Measurements from ENCODE around the gene KCNK6.

DNA sequence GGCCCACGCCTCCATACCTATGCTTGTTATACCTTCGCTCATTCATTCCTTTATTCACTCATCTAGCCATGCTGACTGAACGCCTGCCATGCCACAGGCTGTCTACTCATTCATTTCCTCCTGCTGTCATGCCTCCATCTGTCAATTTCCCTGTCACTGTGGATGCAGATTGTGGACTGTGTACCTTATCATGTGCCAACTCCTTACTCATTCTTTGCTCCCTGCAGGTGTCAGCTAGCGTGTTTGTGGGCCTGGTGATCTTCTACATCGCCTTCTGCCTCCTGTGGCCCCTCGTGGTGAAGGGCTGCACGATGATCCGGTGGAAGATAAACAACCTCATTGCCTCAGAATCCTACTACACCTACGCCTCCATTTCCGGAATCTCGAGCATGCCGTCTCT, 50.7 kb downstream of the KCNK6 start:
- TF ChIP-seq, protein P1, sequence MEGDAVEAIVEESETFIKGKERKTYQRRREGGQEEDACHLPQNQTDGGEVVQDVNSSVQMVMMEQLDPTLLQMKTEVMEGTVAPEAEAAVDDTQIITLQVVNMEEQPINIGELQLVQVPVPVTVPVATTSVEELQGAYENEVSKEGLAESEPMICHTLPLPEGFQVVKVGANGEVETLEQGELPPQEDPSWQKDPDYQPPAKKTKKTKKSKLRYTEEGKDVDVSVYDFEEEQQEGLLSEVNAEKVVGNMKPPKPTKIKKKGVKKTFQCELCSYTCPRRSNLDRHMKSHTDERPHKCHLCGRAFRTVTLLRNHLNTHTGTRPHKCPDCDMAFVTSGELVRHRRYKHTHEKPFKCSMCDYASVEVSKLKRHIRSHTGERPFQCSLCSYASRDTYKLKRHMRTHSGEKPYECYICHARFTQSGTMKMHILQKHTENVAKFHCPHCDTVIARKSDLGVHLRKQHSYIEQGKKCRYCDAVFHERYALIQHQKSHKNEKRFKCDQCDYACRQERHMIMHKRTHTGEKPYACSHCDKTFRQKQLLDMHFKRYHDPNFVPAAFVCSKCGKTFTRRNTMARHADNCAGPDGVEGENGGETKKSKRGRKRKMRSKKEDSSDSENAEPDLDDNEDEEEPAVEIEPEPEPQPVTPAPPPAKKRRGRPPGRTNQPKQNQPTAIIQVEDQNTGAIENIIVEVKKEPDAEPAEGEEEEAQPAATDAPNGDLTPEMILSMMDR (IDR thresholded peaks at IDR 0.05; ENCODE audit: low read depth, low read length): no peak
- TF ChIP-seq POLR2A (IDR thresholded peaks at IDR 0.05; ENCODE audit: extremely low read depth, insufficient read length): no peak
- TF ChIP-seq, protein P2, sequence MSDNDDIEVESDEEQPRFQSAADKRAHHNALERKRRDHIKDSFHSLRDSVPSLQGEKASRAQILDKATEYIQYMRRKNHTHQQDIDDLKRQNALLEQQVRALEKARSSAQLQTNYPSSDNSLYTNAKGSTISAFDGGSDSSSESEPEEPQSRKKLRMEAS (IDR thresholded peaks at IDR 0.05; ENCODE audit: low read depth, low read length): no peak
- TF ChIP-seq MYC (IDR thresholded peaks at IDR 0.05; ENCODE audit: low read depth, low read length): no peak
